NCI-H510A treated with DMSO at 0.1 percent for 48 hours (cell line): Measurements from ENCODE around the gene HLA-DOA.

Experiments
- DNase-seq: peaks from one replicate; lab custom pipeline; 2025; lab: John Stamatoyannopoulos, UW

Gene HLA-DOA

GRCh38 chr6:33008944-33009861 lies at the start of gene HLA-DOA:
TSS of gene HLA-DOA (minus strand) at chr6:33009591.
- no peak for DNase-seq

GRCh38 chr6:33057222-33058150 lies 48.1 kb upstream of the HLA-DOA start:
- no peak for DNase-seq

GRCh38 chr6:33053230-33053629 lies 43.8 kb upstream of the HLA-DOA start:
- DNase-seq, result no peak

- no peak for DNase-seq
Measured at GRCh38 chr6:33052627-33053026, 43.2 kb upstream of the HLA-DOA start.

GRCh38 chr6:33050014-33050810 lies 40.8 kb upstream of the HLA-DOA start:
- no peak for DNase-seq

GRCh38 chr6:33049323-33050013 lies 40.1 kb upstream of the HLA-DOA start:
- DNase-seq, result no peak

GRCh38 chr6:33040157-33040556 lies 30.8 kb upstream of the HLA-DOA start:
- no peak for DNase-seq

- no peak for DNase-seq
Measured at GRCh38 chr6:33036535-33036934, 27.1 kb upstream of the HLA-DOA start.

- DNase-seq, result no peak
Measured at GRCh38 chr6:33034554-33034953, 25.2 kb upstream of the HLA-DOA start.

GRCh38 chr6:33030245-33030644 lies 20.9 kb upstream of the HLA-DOA start:
- no peak for DNase-seq

- DNase-seq, result no peak
Measured at GRCh38 chr6:33029328-33030184, 20.2 kb upstream of the HLA-DOA start.

- DNase-seq, result no peak
Measured at GRCh38 chr6:33028220-33028849, 18.9 kb upstream of the HLA-DOA start.

- DNase-seq, result no peak
Measured at GRCh38 chr6:33024521-33024920, 15.1 kb upstream of the HLA-DOA start.

GRCh38 chr6:33023536-33023935 lies 14.1 kb upstream of the HLA-DOA start:
- DNase-seq, result no peak

GRCh38 chr6:33021917-33022316 lies 12.5 kb upstream of the HLA-DOA start:
- no peak for DNase-seq

- no peak for DNase-seq
Measured at GRCh38 chr6:33019372-33019771, 10.0 kb upstream of the HLA-DOA start.

- no peak for DNase-seq
Measured at GRCh38 chr6:33018904-33019303, 9.5 kb upstream of the HLA-DOA start.

GRCh38 chr6:33018418-33018817 lies 9.0 kb upstream of the HLA-DOA start:
- DNase-seq, result no peak

GRCh38 chr6:33017694-33018353 lies 8.4 kb upstream of the HLA-DOA start:
- DNase-seq, result no peak
